GM19025 (cell line): ENCODE measurements around the gene ARPC1B.

Experiments
- ATAC-seq: cut with Tn5 transposase; IDR thresholded peaks from one replicate; pipeline ENCODE4 v1.9.1; 2021; ENCODE audit warnings: mild to moderate bottlenecking, low read depth, moderate library complexity; ENCODE audit not compliant: unreplicated experiment

The ARPC1B gene

DNA sequence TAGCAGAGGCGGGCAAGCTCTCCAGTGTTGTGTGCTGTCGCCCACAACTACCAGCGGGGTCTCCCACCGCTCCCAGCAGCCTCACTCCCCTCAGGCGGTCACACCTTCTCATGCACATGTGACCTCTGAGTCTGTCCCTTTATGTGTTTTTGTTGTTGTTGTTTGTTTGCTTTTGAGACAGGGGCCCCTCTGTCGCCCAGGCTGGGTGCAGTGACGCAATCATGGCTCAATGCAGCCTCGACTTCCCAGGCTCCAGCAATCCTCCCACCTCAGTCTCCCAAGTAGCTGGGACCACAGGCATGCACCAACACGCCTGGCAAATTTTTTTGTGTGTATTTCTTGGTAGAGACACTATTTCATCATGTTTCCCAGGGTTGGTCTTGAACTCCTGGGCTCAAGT lies 65.7 kb downstream of the ARPC1B start:
- no peak for ATAC-seq
